GM19463 (cell line): ENCODE results near the gene KMT2A.
A peak's percentile ranks its signal among the peaks of the same experiment; 100 is the strongest.
"Not testable (repeated sequence)": the region's sequence is repeated elsewhere in the genome, so short reads cannot be mapped to it uniquely, and the experiment has no call there.

Experiments used
- ATAC-seq: cut with Tn5 transposase; IDR thresholded peaks from one replicate; pipeline ENCODE4 v1.9.1; 2021; ENCODE audit warnings: mild to moderate bottlenecking, moderate library complexity; ENCODE audit not compliant: unreplicated experiment

Gene KMT2A

GRCh38 chr11:118434553-118435289, 1.6 kb upstream of the KMT2A start:
- no peak for ATAC-seq

DNA sequence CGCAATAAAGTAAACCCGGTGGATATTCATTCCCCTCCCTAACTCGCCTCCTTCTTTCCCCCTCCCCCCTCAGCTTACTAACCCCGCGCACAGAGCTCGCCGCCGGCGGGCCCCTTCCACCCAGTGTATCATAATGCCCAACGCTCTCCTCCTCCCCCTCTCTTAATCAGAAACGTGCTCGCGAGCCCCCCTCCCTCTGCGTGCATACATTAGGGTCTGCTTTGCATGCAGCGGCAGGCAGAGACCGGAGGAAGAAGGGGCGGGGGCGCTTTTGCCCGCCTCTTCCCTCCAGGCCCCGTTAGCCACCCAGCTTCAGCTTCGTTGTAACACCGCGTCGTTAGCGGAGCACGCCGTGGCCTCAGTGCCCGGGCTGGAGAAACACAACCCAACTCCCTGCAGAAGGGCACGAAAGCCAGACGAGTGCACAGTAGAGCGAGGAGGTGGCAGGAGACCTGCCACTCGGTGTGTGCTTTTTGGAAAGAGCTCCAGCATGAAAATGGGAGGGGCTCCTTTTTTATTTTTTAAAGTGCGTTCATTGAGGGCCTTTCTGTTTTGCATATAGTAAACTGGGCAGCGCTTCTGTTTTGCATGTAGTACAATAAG, 901 bp upstream of the KMT2A start:
- ATAC-seq, result peak; percentile 24

- ATAC-seq, result peak; percentile 12
Measured at GRCh38 chr11:118436639-118437207, 431 bp downstream of the KMT2A start.

DNA sequence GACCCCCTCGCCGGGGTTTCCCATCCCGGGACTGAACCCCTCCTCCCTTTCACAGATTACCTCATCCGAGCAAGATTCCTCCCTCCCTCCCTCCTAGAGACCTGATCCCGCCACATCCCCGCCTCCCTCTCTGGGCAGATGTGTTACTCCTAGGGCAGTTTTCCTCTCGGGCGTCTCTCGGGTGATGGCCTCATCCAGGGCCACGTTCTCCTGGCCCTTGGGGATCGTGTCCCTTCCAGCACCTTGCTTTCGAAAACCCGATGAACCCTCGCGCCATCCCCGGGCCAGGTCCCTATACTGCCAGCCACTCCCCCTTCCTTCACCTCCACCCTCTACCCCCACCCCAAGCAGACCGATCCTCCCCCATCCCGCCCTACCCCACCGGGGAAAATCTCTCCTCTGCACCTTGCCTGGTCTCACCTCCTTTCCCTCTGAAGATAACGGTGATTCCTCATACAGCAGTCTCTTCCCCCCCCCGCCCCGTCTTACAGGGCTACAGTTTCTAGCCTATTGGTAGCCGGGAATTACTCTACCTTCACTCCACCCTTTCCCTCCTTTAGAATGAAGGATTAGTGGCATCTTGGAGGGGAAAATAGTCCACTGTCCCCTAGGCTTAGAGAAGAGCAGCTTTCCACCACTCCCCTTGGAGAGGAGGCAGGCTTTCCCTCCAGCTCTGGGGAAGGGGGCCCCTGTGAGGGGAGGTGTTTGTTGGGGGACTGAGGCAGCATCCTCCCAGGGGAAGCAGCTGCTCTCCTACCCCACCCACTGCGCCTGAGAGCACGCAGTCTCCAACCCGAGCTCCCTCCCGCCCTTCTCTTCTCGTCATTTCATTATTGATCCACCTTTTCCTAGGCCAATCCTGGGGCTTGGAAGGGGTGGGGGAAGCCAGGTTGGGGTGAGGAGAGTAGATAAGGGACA, 1.2 kb downstream of the KMT2A start:
- no peak for ATAC-seq

DNA sequence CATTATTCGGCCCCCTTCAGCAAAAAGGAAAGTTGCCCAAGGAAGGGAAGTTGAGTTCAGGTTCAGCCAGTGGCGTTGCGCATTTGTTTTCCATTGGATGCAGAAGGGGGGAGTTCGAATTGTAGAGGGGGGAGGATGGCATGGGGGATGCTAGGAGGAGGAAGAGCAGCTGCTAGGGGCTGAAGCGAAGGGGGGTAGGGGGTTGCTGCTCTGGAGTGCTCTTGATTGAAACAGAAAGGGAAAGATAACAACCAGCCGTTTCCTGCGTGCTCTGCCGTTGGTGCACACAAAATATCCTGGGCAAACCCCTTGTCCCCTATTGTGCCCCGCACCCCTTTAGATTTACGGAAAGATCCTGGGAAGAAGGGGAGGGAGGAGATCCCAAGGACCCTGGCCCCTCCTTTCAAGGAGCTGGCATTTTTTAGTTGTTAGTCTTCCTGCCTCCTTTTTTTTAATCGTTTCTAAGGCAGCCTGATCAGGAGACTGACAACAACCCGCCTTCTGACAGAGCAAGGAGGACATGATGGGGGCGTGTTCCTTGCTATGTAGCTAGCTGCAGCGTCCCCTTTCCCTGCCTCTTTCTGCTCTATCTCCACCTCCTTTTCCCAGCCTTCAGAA, 2.1 kb downstream of the KMT2A start:
- no peak for ATAC-seq

DNA sequence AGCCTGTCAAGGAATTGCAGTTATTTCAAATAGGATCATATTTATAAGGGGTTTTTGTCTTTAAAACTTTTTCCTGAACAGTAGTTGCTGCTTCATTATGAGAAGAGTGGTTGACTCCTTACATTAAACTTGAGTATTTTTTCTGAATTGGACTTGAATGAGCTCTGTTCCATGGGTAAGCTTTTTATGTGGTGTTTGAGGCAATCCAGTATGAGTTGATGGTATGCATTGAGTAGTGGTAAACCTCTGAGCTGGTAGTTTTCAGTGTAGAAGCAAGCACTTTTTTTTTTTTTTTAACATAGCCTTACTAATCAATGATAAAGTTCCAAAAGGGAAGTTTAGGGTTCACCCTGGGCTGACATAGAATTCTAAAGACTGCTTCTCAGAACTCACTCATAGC, 3.4 kb downstream of the KMT2A start:
- ATAC-seq, result no peak

DNA sequence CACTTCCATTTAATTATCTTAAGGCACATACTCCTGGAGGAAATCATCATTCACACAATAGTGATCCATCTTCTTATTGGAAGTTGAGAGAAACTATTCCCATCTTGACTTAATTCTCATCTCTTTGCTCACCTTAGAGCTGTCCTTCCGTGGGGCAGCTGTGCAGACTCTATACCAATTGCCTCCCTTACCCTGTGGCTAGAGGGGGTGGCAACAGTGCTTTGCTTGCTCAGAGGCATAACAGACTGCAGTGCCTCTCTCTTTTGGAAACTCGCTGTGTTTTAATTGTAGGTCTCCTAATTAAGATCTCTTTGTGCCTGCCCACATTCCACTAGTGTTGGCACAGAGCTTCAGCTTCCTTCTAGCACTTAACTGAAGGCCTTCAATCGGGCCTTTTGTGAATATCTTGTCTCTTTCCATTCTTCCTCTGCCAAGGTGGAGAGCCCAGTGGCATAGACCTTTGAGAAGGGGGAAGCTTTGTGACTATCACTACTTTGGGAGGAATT, 5.5 kb downstream of the KMT2A start:
- ATAC-seq, result no peak

DNA sequence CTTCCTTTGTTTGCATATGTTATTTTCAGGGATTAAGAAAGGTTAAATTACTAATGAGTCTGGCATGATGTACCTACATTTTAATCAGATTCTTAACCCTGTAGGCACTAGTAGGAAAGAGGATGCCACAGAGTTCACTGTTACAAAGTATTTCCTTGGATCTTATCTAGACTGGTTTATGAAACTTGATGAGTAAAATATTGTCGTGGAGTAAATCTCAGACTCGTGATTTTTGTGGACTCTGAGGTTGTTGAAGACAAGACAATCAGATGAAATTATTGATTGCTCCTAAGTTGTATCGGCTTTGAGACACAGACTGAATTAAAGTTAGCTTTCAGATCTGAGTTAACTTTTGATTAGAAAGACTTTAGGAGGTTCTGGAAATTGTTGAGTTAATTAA, 6.0 kb downstream of the KMT2A start:
- no peak for ATAC-seq

- ATAC-seq, result no peak
Measured at GRCh38 chr11:118442908-118443589, 6.8 kb downstream of the KMT2A start.

GRCh38 chr11:118443590-118444218, 7.4 kb downstream of the KMT2A start:
- ATAC-seq, result peak; percentile 37

DNA sequence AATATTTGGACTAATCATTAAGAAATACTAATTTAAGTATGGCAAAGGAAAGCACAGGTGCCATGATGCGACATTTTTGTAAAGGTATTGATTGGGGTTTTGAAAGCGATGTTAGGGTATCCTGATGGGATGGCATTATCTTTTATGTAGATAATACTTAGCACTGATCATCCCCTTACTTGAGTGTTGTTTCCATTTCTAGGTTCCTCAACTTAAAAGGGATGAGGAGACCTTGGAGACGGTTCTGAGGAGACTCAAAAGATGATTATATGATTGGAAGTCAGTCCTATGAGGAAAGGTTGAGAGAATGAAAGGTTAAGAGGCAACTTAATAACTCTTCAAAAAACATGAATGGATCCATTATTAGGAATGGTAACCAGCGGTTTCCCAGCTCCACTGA, 11.1 kb downstream of the KMT2A start:
- ATAC-seq, result no peak

DNA sequence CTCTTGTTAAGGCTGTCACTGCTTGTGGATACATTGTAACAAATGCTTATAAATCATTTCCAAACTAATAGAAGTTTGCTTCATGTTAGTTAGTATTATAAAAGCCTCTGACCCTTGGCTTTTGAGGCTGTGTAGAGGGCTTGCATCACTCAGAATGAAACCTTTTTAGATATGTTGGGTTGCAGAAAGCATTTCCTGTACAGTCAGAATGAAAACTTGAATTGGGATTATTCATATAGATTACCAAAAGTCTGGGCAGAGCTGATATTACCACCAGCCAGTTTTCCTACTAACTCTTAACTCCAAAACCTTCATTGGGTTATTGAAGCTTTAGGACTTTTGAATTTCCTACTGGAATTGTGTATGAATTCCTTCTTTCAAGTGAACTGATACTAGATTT, 12.0 kb downstream of the KMT2A start:
- ATAC-seq, result peak; percentile 82

DNA sequence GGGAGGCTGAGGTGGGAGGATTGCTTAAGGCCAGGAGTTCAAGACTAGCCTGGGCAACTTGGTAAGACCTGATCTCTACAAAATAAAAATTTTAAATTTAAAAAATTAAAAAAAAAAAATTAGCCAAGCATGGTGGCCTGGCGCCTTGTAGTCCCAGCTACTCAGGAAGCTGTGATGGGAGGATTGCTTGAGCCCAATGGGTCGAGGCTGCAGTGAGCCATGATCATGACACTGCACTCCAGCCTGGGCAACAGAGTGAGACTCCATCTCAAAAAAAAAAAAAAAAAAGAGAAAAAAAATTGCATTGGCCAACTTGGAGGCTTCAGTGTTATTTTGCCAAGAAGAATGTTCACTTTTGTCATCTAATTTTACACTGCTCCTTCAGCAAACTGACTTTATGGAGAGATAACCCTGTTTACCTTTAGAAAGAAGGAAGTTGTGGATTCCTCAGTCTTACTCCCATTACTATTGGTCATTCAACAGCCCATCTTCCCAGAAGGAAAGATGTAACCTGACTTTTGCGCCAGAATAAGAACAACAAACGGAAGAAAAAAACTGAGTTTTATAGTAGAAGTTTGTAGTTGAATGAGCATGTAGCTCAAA, 13.1 kb downstream of the KMT2A start:
- no peak for ATAC-seq

DNA sequence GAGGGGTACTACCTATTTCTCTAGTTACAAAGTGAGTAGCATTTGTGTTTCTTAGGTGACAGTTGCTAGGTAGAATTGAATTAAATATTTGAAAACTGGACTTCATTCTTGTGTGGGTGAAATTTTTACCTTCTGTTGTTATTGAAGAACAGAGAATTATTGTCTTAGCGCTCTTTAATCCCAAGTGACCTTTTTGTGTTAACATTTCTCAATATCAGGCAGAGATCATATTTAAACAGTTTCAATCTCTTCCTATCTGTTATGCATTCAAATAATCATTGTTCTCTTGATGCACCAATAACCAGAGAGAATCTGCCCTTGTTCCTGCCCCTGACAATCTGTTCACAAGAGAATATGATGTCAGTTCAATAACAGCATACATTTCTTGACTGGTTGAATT, 14.2 kb downstream of the KMT2A start:
- ATAC-seq, result no peak

- no peak for ATAC-seq
Measured at GRCh38 chr11:118462178-118462577, 25.9 kb downstream of the KMT2A start.

- ATAC-seq, result not testable (repeated sequence)
Measured at GRCh38 chr11:118468968-118469367, 32.7 kb downstream of the KMT2A start.

- ATAC-seq, result no peak
Measured at GRCh38 chr11:118471030-118471429, 34.7 kb downstream of the KMT2A start.

- ATAC-seq, result no peak
Measured at GRCh38 chr11:118473537-118473936, 37.2 kb downstream of the KMT2A start.

DNA sequence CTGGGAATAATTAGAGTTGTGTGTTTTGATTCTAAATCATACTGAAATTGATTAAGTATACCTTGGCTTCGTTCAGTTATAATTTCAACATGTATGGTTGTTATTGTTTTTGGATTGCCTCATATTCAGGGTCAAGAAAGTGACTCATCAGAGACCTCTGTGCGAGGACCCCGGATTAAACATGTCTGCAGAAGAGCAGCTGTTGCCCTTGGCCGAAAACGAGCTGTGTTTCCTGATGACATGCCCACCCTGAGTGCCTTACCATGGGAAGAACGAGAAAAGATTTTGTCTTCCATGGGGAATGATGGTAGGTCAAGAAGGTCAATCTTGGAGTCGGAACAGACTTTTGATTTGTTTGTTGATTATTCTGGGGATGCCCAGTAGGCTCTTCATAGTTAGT, 40.4 kb downstream of the KMT2A start:
- ATAC-seq, result no peak
